GM10847 (cell line): ENCODE measurements around the gene CATSPERZ.

Source experiments
- POLR2A ChIP-seq: IDR thresholded peaks from 2 replicates; pipeline ENCODE4 v1.6.1; 2011; ENCODE audit not compliant: insufficient read length; ENCODE audit errors: extremely low read depth

The CATSPERZ gene

GRCh38 chr11:64317961-64318765 is 18.0 kb downstream of the CATSPERZ start, which contains the start of gene PRDX5:
TSS of gene PRDX5 (plus strand) at chr11:64318121. CDS start at chr11:64318216, 95 bp downstream.
- TF ChIP-seq POLR2A = peak; percentile 76

DNA sequence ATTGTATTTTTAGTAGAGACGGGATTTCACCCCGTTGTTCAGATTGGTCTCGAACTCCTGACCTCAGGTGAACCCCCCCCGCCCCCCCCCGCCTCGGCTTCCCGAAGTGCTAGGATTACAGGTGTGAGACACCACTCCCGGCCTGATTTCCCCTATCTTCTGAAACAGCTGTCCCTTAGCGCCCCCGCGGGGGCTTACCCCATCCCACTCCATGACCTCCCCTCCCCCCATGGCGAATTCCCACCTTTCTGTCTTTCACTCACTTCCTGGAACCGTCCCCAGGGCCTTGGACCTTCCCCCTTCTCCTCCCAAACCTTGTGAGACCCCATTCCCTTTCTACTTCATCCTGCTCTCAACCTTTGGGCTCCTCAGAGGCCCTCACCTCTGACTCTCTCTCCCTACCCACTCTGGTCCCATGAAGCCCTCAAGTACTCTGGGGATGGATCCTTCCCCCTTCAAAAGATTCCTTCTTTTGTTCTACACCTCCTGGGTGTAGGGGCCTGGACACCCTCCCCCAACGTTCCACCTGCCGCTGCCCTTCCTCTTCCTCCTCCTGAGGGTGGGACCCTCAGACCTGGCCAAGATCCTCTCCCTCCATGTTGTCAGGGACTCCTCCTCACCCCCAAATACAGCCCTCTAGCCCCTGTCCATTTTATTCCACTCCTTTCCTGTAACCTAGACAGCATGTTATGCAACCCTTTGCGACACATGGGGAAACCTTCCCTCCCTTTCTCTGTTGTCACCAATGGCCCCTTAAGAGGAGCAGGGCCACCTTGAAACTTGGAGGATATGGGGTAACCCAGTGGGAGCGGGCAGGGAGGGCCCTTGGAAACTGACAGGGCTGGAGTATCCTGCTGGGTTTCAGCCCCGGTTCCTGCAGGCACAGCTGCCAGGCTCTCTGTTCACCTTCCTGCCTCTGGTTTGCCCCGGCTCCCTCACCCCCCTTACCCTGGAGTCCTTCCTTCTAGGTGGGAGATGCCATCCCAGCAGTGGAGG is 18.9 kb downstream of the CATSPERZ start:
- TF ChIP-seq POLR2A = no peak

DNA sequence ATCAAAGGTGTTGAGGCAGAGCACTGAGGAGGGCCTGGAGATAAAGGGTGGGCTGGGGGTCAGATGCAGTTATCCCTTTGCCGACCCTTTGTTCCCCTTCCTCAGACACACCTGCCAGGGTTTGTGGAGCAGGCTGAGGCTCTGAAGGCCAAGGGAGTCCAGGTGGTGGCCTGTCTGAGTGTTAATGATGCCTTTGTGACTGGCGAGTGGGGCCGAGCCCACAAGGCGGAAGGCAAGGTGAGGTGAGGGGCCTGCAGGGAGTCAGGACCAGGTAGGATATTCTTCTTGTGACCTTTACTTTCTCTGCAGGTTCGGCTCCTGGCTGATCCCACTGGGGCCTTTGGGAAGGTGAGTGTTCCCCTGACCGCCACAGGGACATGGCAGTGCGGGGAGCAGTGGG is 20.4 kb downstream of the CATSPERZ start:
- no peak for TF ChIP-seq POLR2A

GRCh38 chr11:64321026-64321425 is 20.9 kb downstream of the CATSPERZ start:
- TF ChIP-seq POLR2A = no peak

GRCh38 chr11:64321533-64321932 is 21.4 kb downstream of the CATSPERZ start:
- no peak for TF ChIP-seq POLR2A

GRCh38 chr11:64322925-64323260 is 22.7 kb downstream of the CATSPERZ start:
- no peak for TF ChIP-seq POLR2A

DNA sequence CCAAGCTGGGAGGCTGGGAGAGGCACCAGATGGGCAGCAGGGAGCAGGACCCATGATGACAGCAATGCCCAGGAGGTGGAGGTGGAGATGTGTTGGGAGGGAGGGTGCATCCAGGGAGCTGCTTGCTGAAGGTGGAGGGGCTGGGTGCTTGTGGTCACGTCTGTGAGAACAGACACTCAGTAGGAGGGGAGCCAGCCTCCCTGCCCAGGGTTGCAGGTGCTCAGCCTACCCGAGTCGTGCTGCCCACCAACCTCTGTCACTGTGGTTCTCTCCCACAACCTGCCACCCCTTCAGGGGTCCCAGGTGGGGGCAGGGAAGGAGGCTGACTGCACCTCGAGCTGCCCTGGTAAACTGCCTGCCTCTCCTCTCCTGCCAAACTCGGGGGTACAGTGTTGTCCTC is 23.2 kb downstream of the CATSPERZ start:
- TF ChIP-seq POLR2A = no peak

GRCh38 chr11:64324692-64325469 is 24.7 kb downstream of the CATSPERZ start:
- no peak for TF ChIP-seq POLR2A

DNA sequence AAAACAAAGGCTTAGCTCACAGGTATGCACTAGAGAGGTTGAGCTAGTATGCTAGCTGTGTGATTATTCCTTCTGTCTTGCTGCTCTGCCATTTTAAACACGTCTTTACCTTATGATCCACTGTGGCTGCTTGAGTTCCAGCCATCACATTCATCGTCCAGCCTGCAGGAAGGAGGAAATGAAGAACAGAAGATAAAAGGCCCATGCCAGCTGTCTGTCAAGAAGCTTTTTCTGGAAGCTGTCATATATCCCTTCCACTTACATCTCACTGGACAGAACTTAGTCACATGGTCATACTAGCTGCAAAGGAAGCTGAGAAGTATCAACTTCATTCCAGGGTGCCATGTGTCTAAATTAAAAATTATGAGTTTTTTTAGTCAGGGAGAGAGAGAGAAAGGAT is 27.2 kb downstream of the CATSPERZ start:
- TF ChIP-seq POLR2A = no peak

GRCh38 chr11:64327993-64328392 is 27.8 kb downstream of the CATSPERZ start:
- no peak for TF ChIP-seq POLR2A

- no peak for TF ChIP-seq POLR2A
These were observed 30.7 kb downstream of the CATSPERZ start for GRCh38 chr11:64330888-64331287.

- TF ChIP-seq POLR2A = no peak
These were observed 31.6 kb downstream of the CATSPERZ start for GRCh38 chr11:64331569-64332371.

DNA sequence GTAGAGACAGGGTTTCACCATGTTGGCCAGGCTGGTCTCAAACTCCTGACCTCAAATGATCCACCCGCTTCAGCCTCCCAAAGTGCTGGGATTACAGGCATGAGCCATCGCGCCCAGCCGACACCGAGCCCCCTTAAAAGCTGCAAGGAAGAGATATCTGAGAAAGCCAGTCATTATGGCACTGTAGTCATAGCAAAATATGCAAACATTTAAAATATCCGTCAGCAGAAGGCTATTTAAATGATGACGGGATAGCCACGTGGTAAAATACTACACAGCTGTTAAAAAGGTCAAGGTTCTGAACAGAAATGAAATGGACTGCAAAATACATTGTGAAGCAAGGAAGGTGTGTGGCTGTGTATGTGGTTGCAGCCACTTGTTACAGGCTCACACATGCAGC is 33.4 kb downstream of the CATSPERZ start:
- no peak for TF ChIP-seq POLR2A
